K562 (cell line): ENCODE measurements around the gene AGMO. TPM values are rescaled to one million over a fixed set of nuclear protein-coding genes. Genes with fewer than 3 reads are reported as not detected.

ENCODE experiments used
- ATAC-seq: fragments of 200-7000 bp; cut with Tn5 transposase; 3 replicates; pipeline ENCODE4 v1.9.1; 2020; ENCODE audit warnings: moderate library complexity
- BruUV-seq: library from RNA; stranded (reverse); fragments of 400-500 nt; replicated peaks from 2 replicates; lab custom pipeline; 2021; lab: Mats Ljungman, UMichigan
- CTCF ChIA-PET: fragments of 300-600 bp; formaldehyde crosslinking; extraction: SDS; loops from one replicate; lab custom pipeline; 2021; ENCODE audit warnings: low intra/inter-chr PET ratio; lab: Yijun Ruan, JAX
- POLR2A ChIA-PET: fragments of 300-600, 350-650 bp; sonication (Branson Sonifier 250); formaldehyde crosslinking; extraction: SDS; loops from one replicate; lab custom pipeline; 2021; ENCODE audit warnings: antibody characterized with exemption, inconsistent platforms; lab: Yijun Ruan, JAX
- DNase-seq, 4 experiments: peaks; one replicate each; pipeline versions ENCODE4 v3.0.0 to v3.0.0-alpha.2; 2011 to 2018; ENCODE audit warnings: low spot score in 3 of 4, mixed read lengths in 3 of 4; ENCODE audit errors: extremely low read depth in 1 of 4
- FAIRE-seq: peaks from 2 replicates; lab custom pipeline; 2011; peaks lifted over from hg19 to GRCh38; lab: Jason Lieb, UNC
- H2AFZ ChIP-seq: 2 replicates; pipeline ENCODE4 v1.6.0; 2011; ENCODE audit warnings: low read depth, low read length, control low read depth, inconsistent platforms
- H3K27ac ChIP-seq: fragments of 200-600 bp; 3 replicates; pipeline ENCODE4 v1.8.0; 2011; ENCODE audit warnings: low read depth, mild to moderate bottlenecking, control low read depth, inconsistent platforms, low read length, moderate library complexity, mixed read lengths; ENCODE audit errors: extremely low read depth
- H3K27me3 ChIP-seq, 2 experiments: fragments of 300-600 bp in 1 of 2; 2 replicates in 1 of 2; 3 replicates in 1 of 2; pipeline versions ENCODE4 v1.6.0 to v1.8.0; 2011; ENCODE audit warnings: inconsistent platforms in 2 of 2, low read length in 2 of 2, mild to moderate bottlenecking in 1 of 2, mixed read lengths in 1 of 2, moderate library complexity in 1 of 2; ENCODE audit not compliant: control insufficient read depth in 2 of 2, insufficient read depth in 2 of 2
- H3K36me3 ChIP-seq: fragments of 300-600 bp; 3 replicates; pipeline ENCODE4 v1.8.0; 2011; ENCODE audit warnings: mild to moderate bottlenecking, low read length, inconsistent platforms; ENCODE audit not compliant: control insufficient read depth, insufficient read depth
- H3K4me1 ChIP-seq, 2 experiments: fragments of 200-600 bp in 1 of 2; replicated peaks in 1 of 2; 2 replicates in 1 of 2; 3 replicates in 1 of 2; pipeline versions ENCODE4 v1.5.1 to v1.8.0; 2011; ENCODE audit warnings: inconsistent platforms in 2 of 2, low read length in 2 of 2, mild to moderate bottlenecking in 1 of 2, mixed read lengths in 1 of 2, moderate library complexity in 1 of 2; ENCODE audit not compliant: control insufficient read depth in 2 of 2, insufficient read depth in 2 of 2
- H3K4me2 ChIP-seq: 2 replicates; pipeline ENCODE4 v1.6.1; 2011; ENCODE audit warnings: low read length, control low read depth, inconsistent platforms, mixed read lengths; ENCODE audit not compliant: insufficient read depth
- H3K4me3 ChIP-seq: fragments of 200-600 bp; sonication (generic), shearing (Covaris generic); 2 replicates; pipeline ENCODE4 v1.5.1; 2016; ENCODE audit warnings: control low read depth, inconsistent platforms
- H3K79me2 ChIP-seq: fragments of 200-600 bp; 3 replicates; pipeline ENCODE4 v1.8.0; 2011; ENCODE audit warnings: low read length, inconsistent platforms; ENCODE audit not compliant: control insufficient read depth, insufficient read depth
- H3K9ac ChIP-seq, 2 experiments: 2 replicates each; pipeline versions ENCODE4 v1.6.0 to v1.6.1; 2011; ENCODE audit warnings: low read depth in 2 of 2, low read length in 2 of 2, control low read depth in 1 of 2, inconsistent platforms in 1 of 2, mild to moderate bottlenecking in 1 of 2, mixed read lengths in 1 of 2; ENCODE audit not compliant: insufficient read depth in 1 of 2
- H3K9me1 ChIP-seq: one replicate; pipeline ENCODE4 v1.6.0; 2011; ENCODE audit warnings: inconsistent platforms, mild to moderate bottlenecking, low read length, moderate library complexity; ENCODE audit not compliant: control insufficient read depth, insufficient read depth
- H3K9me3 ChIP-seq: replicated peaks from 2 replicates; pipeline ENCODE4 v1.5.1; 2011; ENCODE audit warnings: low read depth, low read length, inconsistent platforms; ENCODE audit not compliant: control insufficient read depth, insufficient read depth
- H4K20me1 ChIP-seq: replicated peaks from 2 replicates; pipeline ENCODE4 v1.6.1; 2011; ENCODE audit warnings: low read length, inconsistent platforms, mixed read lengths; ENCODE audit not compliant: control insufficient read depth, insufficient read depth
- CEBPG ChIP-seq, 3 experiments: fragments of 200-800 bp in 1 of 3; sonication (Bioruptor generic) in 1 of 3; sonication (generic) in 1 of 3; formaldehyde crosslinking in 1 of 3; IDR thresholded peaks in 2 of 3; conservative IDR thresholded peaks in 1 of 3; 2 replicates each; pipeline versions ENCODE4 v1.6.1 to v1.8.0; 2016 to 2022; ENCODE audit warnings: missing compliant biosample characterization in 2 of 3, missing genetic modification characterization in 2 of 3, mild to moderate bottlenecking in 1 of 3, missing genetic modification reagents in 1 of 3
- KAT2B ChIP-seq: IDR thresholded peaks from one replicate; pipeline ENCODE4 v1.6.1; 2012; ENCODE audit warnings: low read depth, mild to moderate bottlenecking, control low read depth, inconsistent platforms, low read length, moderate library complexity
- NBN ChIP-seq: fragments of 450-650 bp; IDR thresholded peaks from 2 replicates; pipeline ENCODE4 v1.6.1; 2016; ENCODE audit warnings: low read depth, mild to moderate bottlenecking
- NFXL1 ChIP-seq: fragments of 450-650 bp; formaldehyde crosslinking; IDR thresholded peaks from 2 replicates; pipeline ENCODE4 v1.4.0; 2021; ENCODE audit warnings: mild to moderate bottlenecking
- PHF21A ChIP-seq: fragments of 450-650 bp; IDR thresholded peaks from 2 replicates; pipeline ENCODE4 v1.6.1; 2017; ENCODE audit warnings: low read depth, borderline replicate concordance
- POLR2A ChIP-seq: fragments of 450-650 bp; conservative IDR thresholded peaks from 2 replicates; pipeline ENCODE4 v1.6.1; 2016
- SMAD1 ChIP-seq: fragments of 150-350 bp; IDR thresholded peaks from 2 replicates; pipeline ENCODE4 v1.6.1; 2014; ENCODE audit warnings: low read length, low read depth; ENCODE audit not compliant: partially characterized antibody
- TEAD4 ChIP-seq, 2 experiments: sonication (generic) in 1 of 2; formaldehyde crosslinking in 1 of 2; IDR thresholded peaks; 2 replicates each; pipeline versions ENCODE4 v1.6.1 to v1.8.0; 2012 to 2022; ENCODE audit warnings: borderline replicate concordance in 1 of 2, inconsistent platforms in 1 of 2, low read length in 1 of 2, mild to moderate bottlenecking in 1 of 2, missing genetic modification reagents in 1 of 2
- TRIM24 ChIP-seq, 2 experiments: fragments of 450-650 bp; IDR thresholded peaks; 2 replicates each; pipeline ENCODE4 v1.6.1; 2016
- ZBTB12 ChIP-seq: fragments of 250-450 bp; sonication (Bioruptor Pico); IDR thresholded peaks from 2 replicates; pipeline ENCODE4 v1.4.0; 2020
- ZBTB33 ChIP-seq: sonication (generic); formaldehyde crosslinking; IDR thresholded peaks from 2 replicates; pipeline ENCODE4 v1.8.1; 2023; ENCODE audit warnings: mild to moderate bottlenecking, missing genetic modification reagents
- ZNF133 ChIP-seq: fragments of 250-450 bp; sonication (Bioruptor Pico); IDR thresholded peaks from 2 replicates; pipeline ENCODE4 v1.4.0; 2020; ENCODE audit warnings: mild to moderate bottlenecking
- WGBS: fragments of 100-300 bp; shearing (Covaris generic); methylation state at CpG from one replicate; pipeline ENCODE4 v1.1.6; 2016; ENCODE audit warnings: low coverage, mixed read lengths; ENCODE audit not compliant: insufficient coverage; ENCODE audit errors: missing lambda C conversion rate; 5-methylcytosine and 5-hydroxymethylcytosine counted together
- in situ Hi-C: fragments of 300-500 bp; cut with MboI; formaldehyde crosslinking; loops from 4 replicates; pipeline ENCODE4 v1.15.0; 2018; ENCODE audit warnings: inconsistent platforms, mixed read lengths
- intact Hi-C: fragments of 100-400 bp; cut with micrococcal nuclease; formaldehyde crosslinking; loops from 2 replicates; pipeline ENCODE4 v1.14.2; 2022
- polyA plus RNA-seq, 8 experiments: library from polyadenylated mRNA; depleted of rRNA in 4 of 8; stranded (reverse) in 5 of 8; unstranded in 3 of 8; fragments of >200 nt; fragmentation: Nextera tagmentation in 2 of 8; fragmentation: Illumina TruSeq in 1 of 8; extraction: Ambion mirVana in 2 of 8; extraction: Trizol in 1 of 8; gene quantifications; 2 replicates each; pipeline versions ENCODE4 v1.2.1 to v1.2.3, GENCODE V29; 2011 to 2014; ENCODE audit warnings: inconsistent platforms in 1 of 8, missing spikeins in 1 of 8
- total RNA-seq, 7 experiments: library from RNA; depleted of rRNA in 6 of 7; stranded (reverse); fragments of >200 nt in 6 of 7; fragmentation: Illumina TruSeq in 2 of 7; extraction: Trizol in 2 of 7; gene quantifications; 2 replicates each; pipeline versions ENCODE4 v1.2.1 to v1.2.3, GENCODE V29; 2011 to 2021; ENCODE audit warnings: low replicate concordance in 1 of 7

Gene AGMO
- total and polyA plus RNA-seq, 9 of the 15 experiments (the other 6 are each of a cell fraction or from before 2014, with no cell fraction given): 0.30 to 1.4 (median 0.69) TPM; not detected in 1

- no peaks in the 10 kb centered on the region for H3K9me3 ChIP-seq
- in situ Hi-C loops: no loop called here
- H3K9ac ChIP-seq: no peak overlapping the region
- H3K79me2 ChIP-seq: no peaks in the 10 kb centered on the region
- no peak for TF ChIP-seq POLR2A
- no peak for TF ChIP-seq NBN
- CTCF ChIA-PET: no interaction called here
- POLR2A ChIA-PET: no interaction called here
- H3K27me3 ChIP-seq: no peaks in the 10 kb centered on the region
- no peak overlapping the region for H2AFZ ChIP-seq
- no peak for DNase-seq
- FAIRE-seq: no peak
- BruUV-seq: no TSS peak
- H3K4me1 ChIP-seq: no peaks in the 10 kb centered on the region
- ATAC-seq: no peak
- H4K20me1 ChIP-seq: no peaks in the 10 kb centered on the region
- intact Hi-C loops: no loop called here
- H3K9me1 ChIP-seq: no peaks in the 10 kb centered on the region
- no peak overlapping the region for H3K27ac ChIP-seq
- 0% methylated on average over 1 of the region's 1 CpG for WGBS
- H3K4me2 ChIP-seq: no peak overlapping the region
- no peak overlapping the region for H3K4me3 ChIP-seq
- H3K36me3 ChIP-seq: no peaks in the 10 kb centered on the region
Observed at GRCh38 chr7:15582773-15583172, 21.0 kb upstream of the AGMO start.

GRCh38 chr7:15581352-15581951 is 19.6 kb upstream of the AGMO start:
- in situ Hi-C loops: no loop called here
- H3K79me2 ChIP-seq: no peaks in the 10 kb centered on the region
- no peaks in the 10 kb centered on the region for H3K9me3 ChIP-seq
- H3K27ac ChIP-seq: no peak overlapping the region
- intact Hi-C loops: no loop called here
- no peak for DNase-seq
- BruUV-seq: no TSS peak
- FAIRE-seq: no peak
- no peak overlapping the region for H3K4me2 ChIP-seq
- H3K4me1 ChIP-seq: no peaks in the 10 kb centered on the region
- no peaks in the 10 kb centered on the region for H4K20me1 ChIP-seq
- H3K4me3 ChIP-seq: no peak overlapping the region
- POLR2A ChIA-PET: interaction anchor here (0.8 kb wide), 1 partner anchor 105 kb away, joined by 3 read pairs; the partner anchor contains the start of gene MEOX2
- CTCF ChIA-PET: no interaction called here
- ATAC-seq: no peak
- H3K9me1 ChIP-seq: no peaks in the 10 kb centered on the region
- 1% methylated on average over 3 of the region's 3 CpGs for WGBS
- no peak overlapping the region for H2AFZ ChIP-seq
- H3K36me3 ChIP-seq: no peaks in the 10 kb centered on the region
- no peak for TF ChIP-seq ZNF133 (CRISPR knock-in tag)
- no peak for TF ChIP-seq TEAD4 (IDR thresholded peaks at IDR 0.05; ENCODE audit: low read length)
- no peak for TF ChIP-seq TEAD4 (CRISPR knock-in tag; IDR thresholded peaks at IDR 0.05; ENCODE audit: borderline replicate concordance)
- no peak for TF ChIP-seq ZBTB33
- no peak for TF ChIP-seq KAT2B
- TF ChIP-seq SMAD1: no peak
- TF ChIP-seq TRIM24 (IDR thresholded peaks at IDR 0.05): no peak
- TF ChIP-seq ZBTB12 (CRISPR knock-in tag): no peak
- no peak for TF ChIP-seq CEBPG (CRISPR knock-in tag; IDR thresholded peaks at IDR 0.05)
- TF ChIP-seq CEBPG (tag; conservative IDR thresholded peaks at IDR 0.05 in 1 of 2, IDR thresholded peaks at IDR 0.05 in 1 of 2): no peak
- no peak for TF ChIP-seq NFXL1 (CRISPR knock-in tag)
- no peak for TF ChIP-seq PHF21A
- H3K27me3 ChIP-seq: no peaks in the 10 kb centered on the region
- no peak overlapping the region for H3K9ac ChIP-seq
